Natural killer cell (primary cell): Measurements from ENCODE around the gene INAFM2. TPM values are rescaled to one million over a fixed set of nuclear protein-coding genes. Genes with fewer than 3 reads are reported as not detected.

Experiments used
- ATAC-seq, 3 donors: fragments of 150-1000 bp in 2 of 3; fragments of 200-7000 bp in 1 of 3; cut with Tn5 transposase; 1 replicate in 1 of 3; 2 replicates in 2 of 3; pipeline ENCODE4 v1.10.0; 2021; ENCODE audit warnings: mild to moderate bottlenecking in 2 of 3, moderate library complexity in 2 of 3
- DNase-seq, 2 donors: peaks; one replicate each; pipeline versions ENCODE4 v3.0.0 to v3.0.0-alpha.2; 2013 to 2021; ENCODE audit warnings: mixed read lengths in 1 of 2
- H3K27ac ChIP-seq: one replicate; pipeline ENCODE4 v1.5.1; 2013; ENCODE audit warnings: mild to moderate bottlenecking, low read length
- H3K27me3 ChIP-seq: one replicate; pipeline ENCODE4 v1.6.1; 2013; ENCODE audit warnings: low read length; ENCODE audit not compliant: control insufficient read depth, insufficient read depth
- H3K36me3 ChIP-seq: one replicate; pipeline ENCODE4 v1.6.1; 2013; ENCODE audit warnings: low read length; ENCODE audit not compliant: control insufficient read depth, insufficient read depth
- H3K4me1 ChIP-seq: one replicate; pipeline ENCODE4 v1.6.1; 2013; ENCODE audit warnings: low read length; ENCODE audit not compliant: control insufficient read depth, insufficient read depth
- H3K4me3 ChIP-seq: one replicate; pipeline ENCODE4 v1.5.1; 2013; ENCODE audit warnings: low read length
- H3K9me3 ChIP-seq: one replicate; pipeline ENCODE4 v1.6.1; 2013; ENCODE audit warnings: low read length; ENCODE audit not compliant: control insufficient read depth, insufficient read depth
- H3K27ac Mint-ChIP-seq, 2 donors: one replicate each; pipeline ENCODE4 v1.8.0; 2022; ENCODE audit warnings: mild to moderate bottlenecking in 2 of 2, mixed read lengths in 2 of 2, moderate library complexity in 1 of 2
- H3K27me3 Mint-ChIP-seq, 2 donors: one replicate each; pipeline ENCODE4 v1.8.0; 2022; ENCODE audit warnings: low read depth in 2 of 2, mixed read lengths in 2 of 2
- H3K36me3 Mint-ChIP-seq: one replicate; pipeline ENCODE4 v1.8.0; 2022; ENCODE audit warnings: mixed read lengths
- H3K4me1 Mint-ChIP-seq, 2 donors: one replicate each; pipeline ENCODE4 v1.8.0; 2022; ENCODE audit warnings: mixed read lengths in 2 of 2
- H3K4me3 Mint-ChIP-seq: one replicate; pipeline ENCODE4 v1.8.0; 2022; ENCODE audit warnings: mild to moderate bottlenecking, moderate library complexity, mixed read lengths
- H3K9me3 Mint-ChIP-seq, 2 donors: one replicate each; pipeline ENCODE4 v1.8.0; 2022; ENCODE audit warnings: mixed read lengths in 2 of 2
- WGBS: methylation state at CpG from one replicate; pipeline ENCODE4 v1.1.7; 2013; ENCODE audit warnings: missing lambda C conversion rate; ENCODE audit not compliant: insufficient coverage; 5-methylcytosine and 5-hydroxymethylcytosine counted together
- intact Hi-C: fragments of 100-400 bp; cut with micrococcal nuclease; formaldehyde crosslinking; loops from one replicate; pipeline ENCODE4 v1.14.2; 2022
- total RNA-seq, 4 donors: library from RNA; stranded (reverse); fragments of 120-200 nt in 1 of 4; gene quantifications; one replicate each; pipeline versions ENCODE4 v1.2.3 to v1.2.4, GENCODE V29; 2013 to 2022
- TF ChIP-seq, protein P1 (sequence below): fragments of 200-600 bp; IDR thresholded peaks from one replicate; pipeline ENCODE4 v1.8.0; 2022; ENCODE audit warnings: antibody characterized with exemption

Gene INAFM2
- total RNA-seq, 3 donors from 2014 or later (not counting 1 experiment from before 2014, with no cell fraction given), result 14.0 to 21.7 (median 15.1) TPM

GRCh38 chr15:40286061-40286532, 37.4 kb upstream of the INAFM2 start:
- H3K4me3 ChIP-seq, result no peak overlapping the region
- H3K27me3 ChIP-seq, result peaks cover 6% of the 10 kb centered on the region
- intact Hi-C loops, result no loop called here
- H3K36me3 Mint-ChIP-seq, result no peaks in the 10 kb centered on the region
- ATAC-seq, result no peak
- DNase-seq, result no peak
- peaks cover 0 to 1% of the 10 kb centered on the region in 2 donors for H3K27me3 Mint-ChIP-seq
- H3K4me1 ChIP-seq, result peaks cover 15% of the 10 kb centered on the region
- H3K9me3 ChIP-seq, result no peaks in the 10 kb centered on the region
- TF ChIP-seq, protein P1, sequence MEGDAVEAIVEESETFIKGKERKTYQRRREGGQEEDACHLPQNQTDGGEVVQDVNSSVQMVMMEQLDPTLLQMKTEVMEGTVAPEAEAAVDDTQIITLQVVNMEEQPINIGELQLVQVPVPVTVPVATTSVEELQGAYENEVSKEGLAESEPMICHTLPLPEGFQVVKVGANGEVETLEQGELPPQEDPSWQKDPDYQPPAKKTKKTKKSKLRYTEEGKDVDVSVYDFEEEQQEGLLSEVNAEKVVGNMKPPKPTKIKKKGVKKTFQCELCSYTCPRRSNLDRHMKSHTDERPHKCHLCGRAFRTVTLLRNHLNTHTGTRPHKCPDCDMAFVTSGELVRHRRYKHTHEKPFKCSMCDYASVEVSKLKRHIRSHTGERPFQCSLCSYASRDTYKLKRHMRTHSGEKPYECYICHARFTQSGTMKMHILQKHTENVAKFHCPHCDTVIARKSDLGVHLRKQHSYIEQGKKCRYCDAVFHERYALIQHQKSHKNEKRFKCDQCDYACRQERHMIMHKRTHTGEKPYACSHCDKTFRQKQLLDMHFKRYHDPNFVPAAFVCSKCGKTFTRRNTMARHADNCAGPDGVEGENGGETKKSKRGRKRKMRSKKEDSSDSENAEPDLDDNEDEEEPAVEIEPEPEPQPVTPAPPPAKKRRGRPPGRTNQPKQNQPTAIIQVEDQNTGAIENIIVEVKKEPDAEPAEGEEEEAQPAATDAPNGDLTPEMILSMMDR, result no peak
- H3K4me1 Mint-ChIP-seq, result peaks cover 0 to 3% of the 10 kb centered on the region in 2 donors
- peaks cover 41% of the 10 kb centered on the region for H3K36me3 ChIP-seq
- H3K4me3 Mint-ChIP-seq, result no peak overlapping the region
- no peak overlapping the region for H3K27ac ChIP-seq
- peak overlapping the region in 1 of 2 donors; percentile 56 for H3K27ac Mint-ChIP-seq
- WGBS, result 87% methylated on average over 7 of the region's 7 CpGs
- no peaks in the 10 kb centered on the region for H3K9me3 Mint-ChIP-seq

DNA sequence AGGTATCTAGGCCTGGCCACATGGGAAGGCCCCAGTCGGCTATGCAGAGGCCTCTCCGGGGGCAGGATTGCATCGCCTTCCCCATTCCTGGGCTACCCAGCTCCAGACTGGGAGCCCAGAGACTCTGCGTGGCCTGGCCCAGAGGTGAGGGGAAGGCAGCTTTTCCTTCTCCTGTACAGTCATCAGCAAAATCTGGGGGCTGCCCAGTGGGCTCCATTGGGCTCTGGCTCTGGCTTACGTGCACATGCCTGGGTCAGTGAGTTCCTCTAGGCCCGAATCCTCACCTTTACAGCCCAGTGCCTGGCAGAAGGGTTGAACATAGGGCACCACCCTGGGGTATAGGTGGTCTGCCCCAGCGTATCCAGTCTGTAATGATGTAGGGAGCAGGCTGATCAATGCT, 36.7 kb upstream of the INAFM2 start:
- Mint-ChIP-seq H3K27me3 (no peaks in the 10 kb centered on the region), H3K27ac (no peak overlapping the region), H3K36me3 (no peaks in the 10 kb centered on the region), H3K4me1 (no peaks in the 10 kb centered on the region), H3K4me3 (no peak overlapping the region), H3K9me3 (no peaks in the 10 kb centered on the region)
- no peaks in the 10 kb centered on the region for H3K9me3 ChIP-seq
- H3K27ac ChIP-seq, result no peak overlapping the region
- peaks cover 45% of the 10 kb centered on the region for H3K36me3 ChIP-seq
- ATAC-seq, result no peak
- TF ChIP-seq, protein P1, result no peak
- H3K4me3 ChIP-seq, result no peak overlapping the region
- H3K4me1 ChIP-seq, result peaks cover 12% of the 10 kb centered on the region
- no peak for DNase-seq
- intact Hi-C loops, result no loop called here
- 82% methylated on average over 6 of the region's 7 CpGs for WGBS
- H3K27me3 ChIP-seq, result peaks cover 4% of the 10 kb centered on the region

- peak overlapping the region in 1 of 2 donors; percentile 69 for H3K27ac Mint-ChIP-seq
- H3K36me3 Mint-ChIP-seq, result no peaks in the 10 kb centered on the region
- no peak overlapping the region for H3K4me3 Mint-ChIP-seq
- no peak for ATAC-seq
- Histone ChIP-seq H3K9me3 (no peaks in the 10 kb centered on the region), H3K4me3 (no peak overlapping the region), H3K4me1 (peaks cover 12% of the 10 kb centered on the region), H3K27ac (no peak overlapping the region), H3K27me3 (peaks cover 4% of the 10 kb centered on the region), H3K36me3 (peaks cover 52% of the 10 kb centered on the region)
- intact Hi-C loops, result no loop called here
- H3K27me3 Mint-ChIP-seq, result no peaks in the 10 kb centered on the region
- TF ChIP-seq, protein P1, result no peak
- H3K4me1 Mint-ChIP-seq, result no peaks in the 10 kb centered on the region
- H3K9me3 Mint-ChIP-seq, result no peaks in the 10 kb centered on the region
- 91% methylated on average over 3 of the region's 3 CpGs for WGBS
- no peak for DNase-seq
Measured at GRCh38 chr15:40287505-40287904, 36.0 kb upstream of the INAFM2 start.

- Mint-ChIP-seq H3K4me1 (no peaks in the 10 kb centered on the region), H3K27me3 (no peaks in the 10 kb centered on the region), H3K27ac (peak overlapping the region in 1 of 2 donors; percentile 69), H3K9me3 (no peaks in the 10 kb centered on the region), H3K4me3 (no peak overlapping the region), H3K36me3 (no peaks in the 10 kb centered on the region)
- ATAC-seq, result no peak
- intact Hi-C loops, result no loop called here
- 96% methylated on average over 4 of the region's 4 CpGs for whole genome bisulfite sequencing
- H3K4me3 ChIP-seq, result no peak overlapping the region
- H3K27ac ChIP-seq, result no peak overlapping the region
- no peak for DNase-seq
- H3K9me3 ChIP-seq, result no peaks in the 10 kb centered on the region
- H3K36me3 ChIP-seq, result peaks cover 56% of the 10 kb centered on the region
- peaks cover 8% of the 10 kb centered on the region for H3K4me1 ChIP-seq
- TF ChIP-seq, protein P1, result no peak
- H3K27me3 ChIP-seq, result peaks cover 4% of the 10 kb centered on the region
Measured at GRCh38 chr15:40287968-40288367, 35.5 kb upstream of the INAFM2 start.
